Endothelial cell of umbilical vein (primary cell): ENCODE data around the gene TXNRD2. TPM values are rescaled to one million over a fixed set of nuclear protein-coding genes. Genes with fewer than 3 reads are reported as not detected.

Experiments
- BruUV-seq: library from RNA; stranded (reverse); fragments of 400-500 nt; replicated peaks from 2 replicates; lab custom pipeline; 2021; lab: Mats Ljungman, UMichigan
- CTCF ChIA-PET: fragments of 300-600, 350-600 bp; sonication (Branson Sonifier 250); formaldehyde crosslinking; loops from one replicate; lab custom pipeline; 2021; ENCODE audit warnings: antibody characterized with exemption, inconsistent platforms; lab: Charles Lee
- POLR2A ChIA-PET: fragments of 300-600, 350-600 bp; sonication (Branson Sonifier 250); formaldehyde crosslinking; loops from one replicate; lab custom pipeline; 2021; ENCODE audit warnings: antibody characterized with exemption, inconsistent platforms; lab: Charles Lee
- DNase-seq: peaks from one replicate; pipeline ENCODE4 v3.0.0-alpha.2; 2011; ENCODE audit warnings: low read depth, low spot score
- FAIRE-seq: peaks from 2 replicates; lab custom pipeline; 2011; peaks lifted over from hg19 to GRCh38; lab: Jason Lieb, UNC
- H2AFZ ChIP-seq: 2 replicates; pipeline ENCODE4 v1.6.0; 2012; ENCODE audit warnings: low read depth, low read length, control low read depth, inconsistent platforms
- H3K27ac ChIP-seq: 2 replicates; pipeline ENCODE4 v1.5.1; 2011; ENCODE audit warnings: low read depth, mild to moderate bottlenecking, control low read depth, low read length, moderate library complexity; ENCODE audit not compliant: insufficient read depth
- H3K27me3 ChIP-seq, 2 experiments: 2 replicates each; pipeline versions ENCODE4 v1.6.0 to v1.6.1; 2011; ENCODE audit warnings: low read length in 2 of 2, mixed read lengths in 1 of 2; ENCODE audit not compliant: control insufficient read depth in 2 of 2, insufficient read depth in 2 of 2
- H3K36me3 ChIP-seq, 2 experiments: 2 replicates in 1 of 2; 3 replicates in 1 of 2; pipeline ENCODE4 v1.5.1; 2011; ENCODE audit warnings: low read length in 2 of 2, mild to moderate bottlenecking in 1 of 2, moderate library complexity in 1 of 2; ENCODE audit not compliant: control insufficient read depth in 2 of 2, insufficient read depth in 2 of 2; ENCODE audit errors: extremely low read depth in 1 of 2
- H3K4me1 ChIP-seq: 3 replicates; pipeline ENCODE4 v1.5.1; 2011; ENCODE audit warnings: mild to moderate bottlenecking, low read length; ENCODE audit not compliant: control insufficient read depth, insufficient read depth; ENCODE audit errors: extremely low read depth
- H3K4me2 ChIP-seq: 2 replicates; pipeline ENCODE4 v1.6.1; 2011; ENCODE audit warnings: low read length, control low read depth, mixed read lengths; ENCODE audit not compliant: insufficient read depth
- H3K4me3 ChIP-seq, 3 experiments: fragments of 200-600 bp in 1 of 3; sonication (generic), shearing (Covaris generic) in 1 of 3; replicated peaks in 1 of 3; 2 replicates each; pipeline ENCODE4 v1.5.1; 2011 to 2016; ENCODE audit warnings: control low read depth in 3 of 3, low read length in 3 of 3, mild to moderate bottlenecking in 2 of 3, inconsistent platforms in 1 of 3, low read depth in 1 of 3, moderate library complexity in 1 of 3; ENCODE audit not compliant: insufficient read depth in 1 of 3
- H3K79me2 ChIP-seq: 2 replicates; pipeline ENCODE4 v1.6.0; 2012; ENCODE audit warnings: low read length, inconsistent platforms; ENCODE audit not compliant: control insufficient read depth, insufficient read depth
- H3K9ac ChIP-seq: replicated peaks from 2 replicates; pipeline ENCODE3; 2011; ENCODE audit warnings: low read length, control low read depth; ENCODE audit not compliant: insufficient read depth; ENCODE audit errors: extremely low read depth
- H3K9me1 ChIP-seq: replicated peaks from 3 replicates; pipeline ENCODE4 v1.6.0; 2011; ENCODE audit warnings: mild to moderate bottlenecking, low read length; ENCODE audit not compliant: control insufficient read depth, insufficient read depth; ENCODE audit errors: extremely low read depth
- H3K9me3 ChIP-seq: replicated peaks from 2 replicates; pipeline ENCODE4 v1.5.1; 2012; ENCODE audit warnings: low read length, inconsistent platforms; ENCODE audit not compliant: control insufficient read depth, insufficient read depth
- H4K20me1 ChIP-seq: replicated peaks from 2 replicates; pipeline ENCODE3; 2011; ENCODE audit warnings: mild to moderate bottlenecking, low read length; ENCODE audit not compliant: control insufficient read depth, insufficient read depth; ENCODE audit errors: extremely low read depth
- EZH2 ChIP-seq: IDR thresholded peaks from 2 replicates; pipeline ENCODE4 v1.6.1; 2012; ENCODE audit warnings: borderline replicate concordance, low read depth, mild to moderate bottlenecking, moderate library complexity, low read length, inconsistent platforms; ENCODE audit not compliant: severe bottlenecking
- FOS ChIP-seq: IDR thresholded peaks from 2 replicates; pipeline ENCODE4 v1.6.1; 2011; ENCODE audit warnings: mild to moderate bottlenecking, low read length, moderate library complexity, borderline replicate concordance; ENCODE audit not compliant: insufficient read depth
- GATA2 ChIP-seq: IDR thresholded peaks from 2 replicates; pipeline ENCODE4 v1.7.0; 2011; ENCODE audit warnings: low read depth, mild to moderate bottlenecking, moderate library complexity, mixed read lengths, low read length; ENCODE audit not compliant: insufficient read length, insufficient read depth
- JUN ChIP-seq: IDR thresholded peaks from 2 replicates; pipeline ENCODE4 v1.6.1; 2011; ENCODE audit warnings: borderline replicate concordance, low read depth; ENCODE audit not compliant: insufficient read length, insufficient read depth
- MYC ChIP-seq: IDR thresholded peaks from one replicate; pipeline ENCODE4 v1.6.1; 2011; ENCODE audit warnings: mild to moderate bottlenecking, low read depth, low read length
- POLR2A ChIP-seq: IDR thresholded peaks from 2 replicates; pipeline ENCODE4 v1.6.1; 2012; ENCODE audit warnings: low read depth, mild to moderate bottlenecking, control low read depth, low read length
- POLR2AphosphoS5 ChIP-seq: IDR thresholded peaks from 2 replicates; pipeline ENCODE4 v1.6.1; 2012; ENCODE audit warnings: low read depth, mild to moderate bottlenecking, control low read depth, low read length, moderate library complexity; ENCODE audit not compliant: insufficient read depth
- dilution Hi-C: fragments of 300-500 bp; cut with MboI; formaldehyde crosslinking; loops from one replicate; pipeline ENCODE4 v1.15.0; 2019; ENCODE audit warnings: low sequenced_read_pairs; ENCODE audit not compliant: extremely low pct_ligation_motif_present
- intact Hi-C: fragments of 100-400 bp; cut with micrococcal nuclease; formaldehyde crosslinking; loops from one replicate; pipeline ENCODE4 v1.10.0; 2022
- polyA plus RNA-seq, 4 experiments: library from polyadenylated mRNA; depleted of rRNA in 3 of 4; stranded (reverse) in 3 of 4; unstranded in 1 of 4; fragments of >200 nt; gene quantifications; 2 replicates each; pipeline versions ENCODE4 v1.2.1 to v1.2.3, GENCODE V29; 2011 to 2012; ENCODE audit warnings: missing spikeins in 1 of 4
- total RNA-seq: library from RNA; stranded (reverse); gene quantifications from 2 replicates; pipeline ENCODE4 v1.2.3, GENCODE V29; 2021
- TF ChIP-seq, protein P1 (sequence below), 2 donors: IDR thresholded peaks; 1 replicate in 1 of 2; 2 replicates in 1 of 2; pipeline ENCODE4 v1.5.1; 2011; ENCODE audit warnings: low read length in 2 of 2, mild to moderate bottlenecking in 2 of 2, moderate library complexity in 2 of 2, control low read depth in 1 of 2, inconsistent platforms in 1 of 2, low read depth in 1 of 2; ENCODE audit not compliant: insufficient read depth in 1 of 2; ENCODE audit errors: extremely low read depth in 1 of 2
- TF ChIP-seq, protein P2 (sequence below): IDR thresholded peaks from 2 replicates; pipeline ENCODE4 v1.6.1; 2011; ENCODE audit not compliant: insufficient read depth, insufficient read length

The TXNRD2 gene
- total and polyA plus RNA-seq, 2 donors (not counting 3 experiments of a cell fraction or from before 2014, with no cell fraction given), result 211 to 440 TPM

DNA sequence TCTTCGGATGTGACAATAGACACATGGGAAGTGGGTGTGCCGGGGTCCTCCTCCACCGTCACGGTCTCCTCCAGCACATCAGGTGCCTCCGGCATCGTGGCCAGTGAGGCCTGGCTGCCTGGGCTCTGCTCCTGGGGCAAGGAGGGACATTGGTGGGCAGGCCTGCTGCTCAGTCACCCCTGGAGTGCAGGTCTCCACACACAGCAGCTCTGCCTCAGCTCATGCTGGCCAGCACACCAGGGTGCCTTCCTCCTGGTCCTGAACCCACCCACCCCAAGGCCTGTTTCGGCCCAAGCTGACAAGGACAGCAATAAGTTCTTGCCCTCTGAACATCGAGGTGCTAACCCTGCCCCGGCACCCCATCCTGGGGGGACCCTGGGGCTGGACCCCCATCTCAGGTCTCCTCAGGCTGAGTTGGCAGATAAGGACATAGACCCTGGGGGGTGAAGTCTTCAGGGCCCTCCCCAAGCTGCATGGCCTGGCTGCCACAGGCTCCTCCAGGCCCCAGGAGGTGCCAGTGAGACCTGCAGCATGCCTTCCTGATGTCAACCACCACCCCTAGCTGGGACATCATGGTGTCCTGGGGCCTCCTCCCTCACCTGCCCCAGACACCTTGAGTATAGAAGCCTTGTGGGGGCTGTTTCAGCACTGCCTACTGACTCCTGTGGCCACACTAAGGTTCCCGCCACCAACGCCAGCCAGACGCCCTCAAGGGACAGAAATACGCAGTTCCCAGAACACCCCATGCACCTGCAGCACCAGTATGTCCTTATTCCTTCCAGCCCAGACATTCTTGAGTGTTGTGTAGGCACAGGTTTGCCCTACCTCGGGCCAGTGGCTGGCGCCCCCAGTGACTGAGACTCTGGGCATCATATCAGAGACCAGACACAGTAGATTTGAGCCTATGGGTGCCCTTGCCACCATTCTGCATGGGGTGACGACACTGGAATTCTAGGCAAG, 40.6 kb upstream of the TXNRD2 start:
- dilution Hi-C loops, result no loop called here
- intact Hi-C loops, result no loop called here
- Histone ChIP-seq H3K9me3 (no peaks in the 10 kb centered on the region), H3K79me2 (peaks cover 13% of the 10 kb centered on the region), H3K4me2 (no peak overlapping the region), H3K9ac (no peak overlapping the region), H3K27me3 (no peaks in the 10 kb centered on the region), H3K27ac (no peak overlapping the region), H3K4me3 (no peak overlapping the region), H4K20me1 (no peaks in the 10 kb centered on the region), H2AFZ (no peak overlapping the region), H3K36me3 (peaks cover 4 to 45% of the 10 kb centered on the region in 2 experiments), H3K9me1 (no peaks in the 10 kb centered on the region), H3K4me1 (peaks cover 26% of the 10 kb centered on the region)
- ChIA-PET CTCF (interaction anchor here (1.0 to 2.7 kb wide), 4 partner anchors 7 to 33 kb away, joined by 3 to 11 read pairs (median 6); no protein-coding TSS in a partner anchor), POLR2A (no interaction called here)
- no TSS peak for BruUV-seq
- DNase-seq (no peak), FAIRE-seq (no peak)
- TF ChIP-seq GATA2, result no peak
- no peak for TF ChIP-seq JUN
- no peak for TF ChIP-seq FOS
- TF ChIP-seq, protein P1, sequence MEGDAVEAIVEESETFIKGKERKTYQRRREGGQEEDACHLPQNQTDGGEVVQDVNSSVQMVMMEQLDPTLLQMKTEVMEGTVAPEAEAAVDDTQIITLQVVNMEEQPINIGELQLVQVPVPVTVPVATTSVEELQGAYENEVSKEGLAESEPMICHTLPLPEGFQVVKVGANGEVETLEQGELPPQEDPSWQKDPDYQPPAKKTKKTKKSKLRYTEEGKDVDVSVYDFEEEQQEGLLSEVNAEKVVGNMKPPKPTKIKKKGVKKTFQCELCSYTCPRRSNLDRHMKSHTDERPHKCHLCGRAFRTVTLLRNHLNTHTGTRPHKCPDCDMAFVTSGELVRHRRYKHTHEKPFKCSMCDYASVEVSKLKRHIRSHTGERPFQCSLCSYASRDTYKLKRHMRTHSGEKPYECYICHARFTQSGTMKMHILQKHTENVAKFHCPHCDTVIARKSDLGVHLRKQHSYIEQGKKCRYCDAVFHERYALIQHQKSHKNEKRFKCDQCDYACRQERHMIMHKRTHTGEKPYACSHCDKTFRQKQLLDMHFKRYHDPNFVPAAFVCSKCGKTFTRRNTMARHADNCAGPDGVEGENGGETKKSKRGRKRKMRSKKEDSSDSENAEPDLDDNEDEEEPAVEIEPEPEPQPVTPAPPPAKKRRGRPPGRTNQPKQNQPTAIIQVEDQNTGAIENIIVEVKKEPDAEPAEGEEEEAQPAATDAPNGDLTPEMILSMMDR (IDR thresholded peaks at IDR 0.05; ENCODE audit: extremely low read depth in 1 of 2, insufficient read depth in 1 of 2, low read depth in 1 of 2, low read length in 2 of 2), result no peak
- no peak for TF ChIP-seq EZH2
- TF ChIP-seq MYC, result no peak
- TF ChIP-seq POLR2A, result no peak
- TF ChIP-seq POLR2AphosphoS5, result no peak
- TF ChIP-seq, protein P2, sequence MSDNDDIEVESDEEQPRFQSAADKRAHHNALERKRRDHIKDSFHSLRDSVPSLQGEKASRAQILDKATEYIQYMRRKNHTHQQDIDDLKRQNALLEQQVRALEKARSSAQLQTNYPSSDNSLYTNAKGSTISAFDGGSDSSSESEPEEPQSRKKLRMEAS, result no peak
